Fibroblast of skin of abdomen (primary cell): ENCODE data around the gene FAM98B.
A peak's percentile ranks its signal among the peaks of the same experiment; 100 is the strongest.

ENCODE experiments used
- DNase-seq: peaks from one replicate; pipeline ENCODE4 v3.0.0-alpha.2; 2013

FAM98B gene

GRCh38 chr15:38461066-38461833, 7.3 kb downstream of the FAM98B start:
- peak; percentile 25 for DNase-seq

- DNase-seq, result no peak
Observed at GRCh38 chr15:38463893-38464292, 10.0 kb downstream of the FAM98B start.

GRCh38 chr15:38464675-38465074, 10.7 kb downstream of the FAM98B start:
- no peak for DNase-seq

GRCh38 chr15:38470816-38471215, 16.9 kb downstream of the FAM98B start:
- no peak for DNase-seq

- DNase-seq, result peak; percentile 24
Observed at GRCh38 chr15:38471974-38472373, 18.0 kb downstream of the FAM98B start.

DNA sequence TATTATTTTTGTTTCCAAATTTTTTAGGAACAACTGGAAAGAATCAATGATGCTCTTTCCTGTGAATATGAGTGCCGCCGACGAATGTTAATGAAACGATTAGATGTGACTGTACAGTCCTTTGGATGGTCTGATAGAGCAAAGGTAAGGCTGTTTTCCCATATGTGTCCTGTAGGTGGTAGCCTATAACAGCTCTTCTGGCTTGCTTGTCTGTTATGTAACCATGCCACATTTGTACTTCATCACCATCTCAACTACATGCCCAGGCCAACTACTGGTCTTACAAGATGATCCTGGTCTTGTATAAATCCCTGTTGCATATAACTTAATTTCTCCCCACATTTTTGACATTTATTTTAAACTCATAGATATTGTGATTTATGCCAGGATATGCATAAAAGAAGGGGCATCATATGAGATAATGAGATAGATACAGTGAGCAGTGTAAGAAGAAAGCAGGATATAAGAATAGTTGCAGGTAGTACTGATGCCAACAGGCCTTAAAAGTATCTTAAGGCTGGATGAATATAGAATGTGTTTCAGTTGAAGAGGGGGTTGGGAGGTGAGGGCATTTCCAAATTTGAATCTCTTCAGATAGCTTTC, 20.3 kb downstream of the FAM98B start:
- peak; percentile 72 for DNase-seq

DNA sequence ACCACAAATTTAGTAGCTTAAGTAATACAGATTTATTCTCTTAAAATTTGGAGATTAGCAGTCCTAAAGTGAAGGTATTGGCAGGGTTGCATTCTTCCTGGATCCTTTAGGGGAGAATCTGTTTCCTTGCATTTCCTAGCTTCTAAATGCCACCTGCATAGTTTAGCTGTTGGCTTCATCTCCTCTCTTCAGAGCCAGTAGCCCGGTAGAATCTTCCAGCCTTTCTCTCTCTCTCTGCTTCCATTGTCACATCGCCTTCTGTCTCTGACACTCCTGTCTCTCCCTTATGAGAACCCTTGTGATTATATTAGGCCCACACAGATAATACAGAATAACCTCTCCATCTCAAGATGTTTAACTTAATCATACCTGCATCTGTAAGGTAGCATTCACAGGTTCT, 21.4 kb downstream of the FAM98B start:
- DNase-seq, result no peak

- no peak for DNase-seq
Observed at GRCh38 chr15:38476120-38476519, 22.2 kb downstream of the FAM98B start.

DNA sequence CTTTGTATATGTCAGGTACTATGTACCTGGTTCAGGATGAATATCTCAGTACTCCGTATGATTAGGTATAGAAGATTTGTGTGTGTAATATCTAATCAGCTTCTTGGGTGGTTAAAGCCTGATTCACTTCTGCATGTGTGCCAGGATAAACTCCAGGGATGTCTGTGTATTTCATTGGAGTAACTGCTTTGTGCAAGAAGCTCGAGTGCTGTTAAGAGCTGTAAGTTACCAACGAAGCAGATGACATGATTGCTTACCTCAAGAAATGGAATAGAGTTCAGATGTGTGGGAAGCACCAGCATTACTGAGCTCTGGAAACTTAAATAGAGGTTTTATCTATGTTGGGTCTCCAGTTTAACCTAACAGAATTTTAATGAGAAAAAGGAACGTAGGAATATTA, 23.7 kb downstream of the FAM98B start:
- DNase-seq, result no peak

- DNase-seq, result peak; percentile 83
Observed at GRCh38 chr15:38479266-38479665, 25.3 kb downstream of the FAM98B start.

DNA sequence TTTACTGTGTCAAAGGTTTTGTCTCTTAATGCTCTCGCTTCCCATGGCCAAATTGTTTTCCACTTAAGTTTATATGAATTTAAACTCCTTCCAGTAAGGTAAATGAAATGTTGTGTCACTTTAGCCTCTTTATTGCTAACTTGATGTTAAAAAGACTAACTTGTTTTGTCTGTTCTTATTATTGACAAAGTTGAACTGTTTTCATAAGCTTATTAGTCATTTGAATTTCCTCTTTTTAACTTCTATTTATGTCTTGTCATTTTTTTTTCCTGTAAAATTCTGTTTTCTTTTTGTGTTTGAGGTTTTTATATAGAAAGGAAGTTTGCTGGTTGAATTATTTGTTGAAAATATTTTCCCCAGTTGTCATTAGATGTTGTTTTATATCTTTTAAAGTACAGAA, 25.8 kb downstream of the FAM98B start:
- DNase-seq, result no peak

DNA sequence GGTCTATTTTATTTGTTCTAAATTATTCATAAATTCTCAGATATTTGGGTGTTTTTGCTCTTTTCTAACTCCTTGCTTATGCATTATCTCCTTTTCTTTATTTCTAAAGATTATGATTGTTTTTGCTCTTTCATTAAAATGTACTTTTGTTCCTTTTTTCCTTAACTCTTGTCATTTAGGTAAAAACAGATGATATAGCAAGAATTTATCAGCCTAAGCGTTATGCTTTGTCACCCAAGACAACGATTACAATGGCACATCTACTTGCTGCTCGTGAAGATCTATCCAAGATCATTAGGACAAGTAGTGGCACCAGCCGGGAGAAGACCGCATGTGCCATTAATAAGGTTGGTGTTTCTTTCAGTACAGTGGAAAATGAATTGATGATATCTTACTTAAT, 27.2 kb downstream of the FAM98B start:
- DNase-seq, result no peak

DNA sequence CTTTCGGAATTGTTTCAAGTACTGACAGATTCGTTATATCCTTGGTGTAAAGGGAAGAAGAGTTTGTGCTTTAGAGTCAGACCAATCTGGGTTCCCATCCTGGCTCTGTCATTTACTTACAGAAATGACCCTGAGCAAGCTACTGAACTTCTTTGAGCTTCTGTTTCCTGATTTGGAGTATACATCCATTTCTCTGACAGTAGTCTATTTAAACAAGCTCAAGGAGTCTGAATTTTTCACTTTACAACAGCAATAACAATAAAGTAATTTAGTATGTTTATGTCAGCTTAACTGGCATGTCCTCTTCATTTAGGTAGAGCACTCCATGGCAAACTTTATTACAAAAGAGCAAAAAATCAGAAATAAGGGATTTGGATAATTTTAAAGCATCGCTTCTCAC, 27.8 kb downstream of the FAM98B start:
- no peak for DNase-seq

- DNase-seq, result no peak
Observed at GRCh38 chr15:38482572-38482971, 28.6 kb downstream of the FAM98B start.

- DNase-seq, result no peak
Observed at GRCh38 chr15:38486936-38487335, 33.0 kb downstream of the FAM98B start.

- DNase-seq, result peak; percentile 48
Observed at GRCh38 chr15:38487378-38487777, 33.5 kb downstream of the FAM98B start.

DNA sequence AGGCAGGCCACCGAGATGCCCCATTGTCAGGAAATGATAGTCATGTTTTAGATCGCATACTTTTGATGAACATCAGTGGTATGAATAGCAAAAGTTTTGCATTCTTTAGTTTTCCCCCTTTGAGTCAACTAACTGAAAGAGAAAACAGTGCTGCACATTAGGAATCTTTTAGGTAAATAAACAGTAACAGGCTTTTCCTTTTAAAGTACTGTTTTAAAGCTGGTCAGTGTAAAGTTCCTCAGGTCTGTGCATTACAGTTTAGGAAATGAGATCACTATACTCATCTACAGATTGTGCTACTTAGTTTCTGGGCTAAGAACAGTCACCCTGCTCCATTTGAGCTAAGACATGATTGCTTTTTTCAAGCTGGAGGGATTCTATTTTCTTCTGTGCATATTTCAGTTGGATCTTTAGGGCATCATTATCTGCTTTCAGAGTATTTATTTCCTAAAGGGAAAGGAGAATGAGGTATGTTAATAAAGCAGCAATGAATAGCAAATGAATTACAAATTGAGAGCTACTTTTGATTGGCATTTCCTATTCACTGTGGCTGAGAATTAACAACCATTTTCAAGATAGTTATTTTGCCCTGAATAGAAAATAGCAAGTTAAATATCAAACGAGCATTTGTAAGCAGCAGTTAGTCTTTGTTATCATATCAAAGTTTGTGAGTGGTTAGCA, 36.5 kb downstream of the FAM98B start:
- DNase-seq, result peak; percentile 71

DNA sequence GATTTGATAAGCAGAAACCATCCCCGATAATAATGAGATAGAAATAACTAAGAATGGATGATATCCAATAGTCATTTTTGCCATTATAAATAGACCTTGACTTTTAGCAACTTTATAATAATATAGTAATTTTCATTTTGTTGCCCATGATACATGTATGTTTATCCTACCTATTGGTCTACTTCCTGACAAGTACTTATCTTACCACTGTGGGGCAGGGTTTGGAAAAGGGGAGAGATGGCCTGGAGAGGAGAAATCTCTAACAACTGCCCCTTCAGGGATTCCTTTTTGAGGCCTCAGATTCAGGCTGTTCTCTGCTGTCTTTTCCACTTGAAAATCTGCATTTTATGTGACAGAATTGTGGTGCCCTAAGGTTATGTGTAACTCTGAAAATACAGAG, 42.2 kb downstream of the FAM98B start:
- DNase-seq, result no peak

DNA sequence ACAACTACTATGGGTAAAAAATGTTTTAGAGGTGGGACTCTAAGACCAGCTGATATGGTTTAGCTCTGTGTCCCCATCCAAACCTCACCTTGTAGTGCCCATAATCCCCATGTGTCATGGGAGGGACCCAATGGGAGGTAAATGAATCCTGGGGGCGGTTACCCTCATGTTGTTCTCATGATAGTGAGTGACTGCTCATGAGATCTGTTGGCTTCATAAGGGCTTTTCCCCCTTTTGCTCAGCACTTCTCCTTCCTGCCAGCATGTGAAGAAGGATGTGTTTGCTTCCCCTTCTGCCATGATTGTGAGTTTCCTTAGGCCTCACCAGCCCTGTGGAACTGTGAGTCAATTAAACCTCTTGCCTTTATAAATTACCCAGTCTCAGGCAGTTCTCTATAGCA, 45.7 kb downstream of the FAM98B start:
- DNase-seq, result no peak

DNA sequence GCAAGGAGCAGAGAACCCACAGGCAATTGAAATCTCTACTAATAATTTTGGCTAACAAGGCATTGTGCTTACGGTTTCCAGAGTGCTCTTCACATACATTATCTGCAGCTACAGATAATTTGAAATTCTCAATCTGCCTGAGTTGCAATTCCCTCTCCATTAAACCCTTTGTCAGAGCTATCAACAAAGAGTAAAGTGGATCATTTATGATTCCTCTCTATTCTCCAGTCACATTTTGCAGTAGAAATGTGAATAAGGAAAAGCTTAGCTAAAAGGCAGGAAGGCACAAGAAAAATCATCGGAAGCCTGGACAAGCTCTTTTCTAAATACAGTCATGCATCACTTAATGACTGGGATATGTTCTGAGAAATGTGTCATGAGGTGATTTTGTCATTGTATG, 49.6 kb downstream of the FAM98B start:
- DNase-seq, result no peak

GRCh38 chr15:38504680-38505467, 50.9 kb downstream of the FAM98B start:
- DNase-seq, result no peak

- no peak for DNase-seq
Observed at GRCh38 chr15:38506997-38507396, 53.1 kb downstream of the FAM98B start.

- no peak for DNase-seq
Observed at GRCh38 chr15:38507570-38507969, 53.6 kb downstream of the FAM98B start.
